ENCODE measurements around the gene BMPR1B. TPM values are rescaled to one million over a fixed set of nuclear protein-coding genes. Genes with fewer than 3 reads are reported as not detected.

The BMPR1B gene
- polyA plus RNA-seq, 3 donors from 2014 or later, result not detected

DNA sequence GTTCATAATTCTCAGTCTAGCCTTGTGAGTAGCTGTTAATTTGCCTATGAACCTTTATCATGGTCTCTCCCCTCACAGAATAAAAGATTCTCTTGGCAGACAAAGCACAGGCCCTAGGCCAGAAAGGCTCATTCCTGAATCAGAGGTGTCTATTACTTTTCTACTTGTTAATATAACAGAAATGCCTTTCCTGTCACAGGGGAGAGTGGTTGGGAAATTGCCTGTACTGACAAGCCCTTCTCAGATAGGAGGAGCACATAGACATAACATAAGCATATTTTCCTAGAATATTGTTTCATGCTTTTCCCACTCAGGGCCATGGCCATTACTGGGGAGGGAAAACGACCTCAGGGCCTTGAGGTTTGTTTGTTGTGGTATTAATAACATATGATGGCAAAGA, 308.3 kb downstream of the BMPR1B start:
- peaks cover 0 to 3% (median 0%) of the 10 kb centered on the region in 3 donors for H3K27me3 Mint-ChIP-seq (ENCODE audit: low read depth in 3 of 3)

DNA sequence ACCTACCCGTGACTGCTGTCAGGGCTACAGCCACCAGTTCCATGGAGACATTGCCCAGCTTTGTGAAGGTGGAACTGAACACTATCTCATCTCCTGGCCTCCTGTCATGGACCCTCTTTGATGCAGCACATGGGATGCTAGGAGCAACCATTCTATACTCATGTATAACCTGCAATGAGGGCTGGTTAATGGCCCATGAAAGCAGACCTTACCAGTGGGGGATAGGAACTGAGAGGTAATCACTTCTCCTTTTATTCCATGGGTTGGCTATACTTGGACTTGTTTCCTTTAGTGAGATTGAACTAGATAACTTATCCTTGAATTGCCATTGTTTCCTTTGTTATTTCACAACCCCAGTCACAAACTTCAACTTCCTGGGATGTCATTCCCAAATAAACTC, 310.6 kb downstream of the BMPR1B start:
- Mint-ChIP-seq H3K36me3 (no peaks in the 10 kb centered on the region), H3K27me3 (ENCODE audit: low read depth in 3 of 3) (peaks cover 0 to 3% (median 0%) of the 10 kb centered on the region in 3 donors), H3K27ac (peak overlapping the region; percentile 24 to 85 (median 52)), H3K4me3 (peak overlapping the region in 3 of 5 donors; percentile 19 to 44 (median 38)), H3K4me1 (peaks cover 26 to 33% of the 10 kb centered on the region in 2 donors), H3K9me3 (peaks cover 0 to 6% (median 0%) of the 10 kb centered on the region in 6 donors)
- DNase-seq, result no peak

More for the DNA sequence above, 308.3 kb downstream of the BMPR1B start:
- H3K27ac Mint-ChIP-seq, result no peak overlapping the region
- H3K36me3 Mint-ChIP-seq, result no peaks in the 10 kb centered on the region
- DNase-seq, result no peak
- H3K4me1 Mint-ChIP-seq, result peaks cover 27 to 33% of the 10 kb centered on the region in 2 donors
- H3K4me3 Mint-ChIP-seq, result no peak overlapping the region
- H3K9me3 Mint-ChIP-seq, result peaks cover 0 to 3% (median 0%) of the 10 kb centered on the region in 6 donors

DNA sequence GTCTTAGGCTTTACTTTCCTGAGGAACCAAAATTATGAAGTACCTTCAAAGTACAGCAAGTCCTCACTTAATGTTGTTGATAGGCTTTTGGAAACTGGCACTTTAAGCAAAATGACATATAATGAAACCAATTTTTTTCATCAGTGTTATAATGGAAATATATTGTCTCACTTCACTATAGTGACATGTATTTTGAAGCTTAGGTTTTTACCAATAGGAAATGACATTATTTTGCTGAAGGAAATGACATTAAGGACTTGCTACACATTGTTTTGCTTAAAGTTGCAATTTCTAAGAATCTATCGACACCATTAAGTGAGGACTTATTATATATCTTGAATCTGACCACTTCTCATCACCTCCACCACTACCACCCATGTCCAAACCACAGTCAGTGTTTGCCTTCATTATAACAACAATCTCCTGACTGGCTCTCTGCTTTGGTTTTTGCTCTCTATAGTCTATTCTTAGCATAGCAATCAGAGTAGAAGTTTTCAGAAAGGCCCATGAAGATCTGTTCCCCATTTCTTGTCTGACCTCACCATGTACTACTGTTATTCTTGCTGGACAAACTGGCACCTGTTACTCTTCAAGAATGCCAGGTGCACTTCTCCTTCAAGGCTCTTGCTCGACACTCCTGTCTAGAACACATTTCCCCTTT, 311.2 kb downstream of the BMPR1B start:
- Mint-ChIP-seq H3K9me3 (peaks cover 0 to 6% (median 0%) of the 10 kb centered on the region in 6 donors), H3K4me1 (peaks cover 26 to 33% of the 10 kb centered on the region in 2 donors), H3K4me3 (peak overlapping the region in 4 of 5 donors; percentile 13 to 69 (median 41)), H3K36me3 (no peaks in the 10 kb centered on the region), H3K27ac (peak overlapping the region; percentile 31 to 85 (median 53)), H3K27me3 (ENCODE audit: low read depth in 3 of 3) (peaks cover 0 to 3% (median 0%) of the 10 kb centered on the region in 3 donors)
- DNase-seq, result peak; percentile 28 to 44 (median 42)

DNA sequence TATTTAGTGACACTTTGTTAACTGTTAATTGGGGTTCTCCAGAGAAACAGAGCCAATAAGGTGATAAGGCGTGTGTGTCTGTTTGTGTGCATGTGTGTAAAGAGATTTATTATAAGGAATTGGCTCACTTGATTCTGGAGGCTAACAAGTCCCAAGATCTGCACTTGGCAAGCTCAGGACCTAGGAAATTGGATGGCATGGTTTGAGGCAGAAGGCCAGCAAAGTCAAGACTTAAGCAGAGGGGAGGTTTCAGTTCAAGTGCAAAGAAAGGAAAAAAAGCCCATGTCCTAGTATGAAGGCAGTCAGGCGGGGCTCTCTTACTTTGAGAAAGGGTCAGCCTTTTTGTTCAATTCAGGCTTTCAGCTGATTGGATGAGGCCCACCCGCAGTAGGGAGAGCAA, 314.1 kb downstream of the BMPR1B start:
- Mint-ChIP-seq H3K27me3 (ENCODE audit: low read depth in 3 of 3) (peaks cover 0 to 3% (median 0%) of the 10 kb centered on the region in 3 donors), H3K36me3 (no peaks in the 10 kb centered on the region), H3K4me1 (peaks cover 26 to 33% of the 10 kb centered on the region in 2 donors), H3K27ac (no peak overlapping the region), H3K4me3 (no peak overlapping the region), H3K9me3 (peaks cover 0 to 7% (median 0%) of the 10 kb centered on the region in 6 donors)
- DNase-seq, result no peak

DNA sequence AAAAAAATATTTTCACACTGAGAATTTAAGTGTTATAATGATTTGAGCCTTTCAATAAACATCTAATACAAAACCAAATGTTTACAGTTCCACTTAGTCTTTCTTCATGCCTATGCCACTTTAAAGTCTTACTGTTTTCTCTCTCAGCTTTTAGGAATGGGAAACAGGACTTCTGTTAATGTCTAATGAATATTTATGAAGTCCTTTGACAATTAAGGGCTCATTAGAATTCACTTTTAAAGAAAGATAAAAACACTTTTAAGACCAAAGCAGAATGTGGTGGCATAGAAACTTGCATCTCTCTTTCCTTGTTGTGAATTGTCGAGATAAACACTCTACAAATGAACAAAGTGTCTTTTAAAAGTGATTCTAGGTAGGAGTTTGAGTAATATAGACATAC, 315.9 kb downstream of the BMPR1B start:
- Mint-ChIP-seq H3K9me3 (peaks cover 0 to 4% (median 0%) of the 10 kb centered on the region in 6 donors), H3K4me1 (peaks cover 14 to 18% of the 10 kb centered on the region in 2 donors), H3K27me3 (ENCODE audit: low read depth in 3 of 3) (peaks cover 0 to under 1% (median 0%) of the 10 kb centered on the region in 3 donors), H3K27ac (no peak overlapping the region), H3K36me3 (no peaks in the 10 kb centered on the region), H3K4me3 (no peak overlapping the region)
- no peak for DNase-seq

DNA sequence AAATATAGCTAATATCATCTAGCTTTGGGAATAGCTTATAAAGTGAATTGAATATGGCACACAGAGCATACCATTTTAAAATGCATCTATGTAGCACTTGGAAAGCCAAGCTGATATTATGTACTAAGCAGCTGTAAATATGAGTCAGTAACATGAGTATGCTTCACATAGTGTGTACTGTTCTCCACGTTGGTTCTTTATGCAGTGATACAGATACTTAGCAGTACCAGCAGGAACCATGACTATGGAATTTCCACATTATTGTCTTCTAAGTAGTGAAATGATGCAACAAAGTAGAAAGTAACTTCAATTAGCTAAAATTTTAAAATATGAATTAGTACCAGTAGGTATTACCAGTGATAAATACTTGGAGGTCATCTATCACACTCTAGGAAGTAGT, 320.1 kb downstream of the BMPR1B start:
- H3K4me3 Mint-ChIP-seq, result no peak overlapping the region
- H3K9me3 Mint-ChIP-seq, result peaks cover 0 to 3% (median 0%) of the 10 kb centered on the region in 6 donors
- no peaks in the 10 kb centered on the region for H3K36me3 Mint-ChIP-seq
- H3K4me1 Mint-ChIP-seq, result no peaks in the 10 kb centered on the region
- no peaks in the 10 kb centered on the region for H3K27me3 Mint-ChIP-seq (ENCODE audit: low read depth in 3 of 3)
- no peak for DNase-seq
- no peak overlapping the region for H3K27ac Mint-ChIP-seq

DNA sequence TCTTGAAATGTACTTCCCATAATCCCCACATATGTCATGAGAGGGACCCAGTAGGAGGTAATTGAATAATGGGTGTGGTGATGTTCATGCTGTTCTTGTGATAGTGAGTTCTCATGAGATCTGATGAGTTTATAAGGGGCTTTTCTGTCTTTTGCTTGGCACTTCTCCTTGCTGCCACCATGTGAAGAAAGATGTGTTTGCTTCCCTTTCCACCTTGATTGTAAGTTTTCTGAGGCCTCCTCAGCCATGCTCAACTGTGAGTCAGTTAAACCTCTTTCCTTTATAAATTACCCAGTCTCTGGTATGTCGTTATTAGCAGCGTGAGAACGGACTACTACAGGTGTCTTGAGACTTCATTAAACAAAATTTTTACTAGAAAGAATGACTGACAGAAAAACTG, 323.2 kb downstream of the BMPR1B start:
- Mint-ChIP-seq H3K27ac (no peak overlapping the region), H3K36me3 (no peaks in the 10 kb centered on the region), H3K27me3 (ENCODE audit: low read depth in 3 of 3) (peaks cover 0 to 3% (median 2%) of the 10 kb centered on the region in 3 donors), H3K4me1 (peaks cover 8 to 12% of the 10 kb centered on the region in 2 donors), H3K9me3 (peaks cover 0 to 2% (median 0%) of the 10 kb centered on the region in 6 donors), H3K4me3 (no peak overlapping the region)
- no peak for DNase-seq

DNA sequence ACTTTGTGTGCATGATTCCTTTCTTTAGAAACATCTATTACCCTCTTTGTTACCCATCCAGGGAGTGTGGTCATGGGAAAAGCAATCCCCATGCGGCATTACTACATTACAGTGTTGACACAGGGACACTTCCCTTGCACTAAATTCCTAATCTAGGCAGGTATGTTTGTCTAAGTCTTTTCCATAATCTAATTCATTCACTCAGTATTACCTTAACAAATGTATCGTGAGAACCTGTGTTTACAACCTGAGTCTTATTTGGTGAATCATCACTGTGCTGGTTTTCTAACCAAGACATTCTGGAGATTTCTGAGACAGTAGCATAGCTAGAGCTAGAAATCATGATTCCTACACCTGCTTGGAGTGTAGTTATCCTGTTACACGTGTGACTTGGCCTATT, 326.8 kb downstream of the BMPR1B start:
- peaks cover 0 to 4% (median 0%) of the 10 kb centered on the region in 6 donors for H3K9me3 Mint-ChIP-seq
- no peak overlapping the region for H3K27ac Mint-ChIP-seq

DNA sequence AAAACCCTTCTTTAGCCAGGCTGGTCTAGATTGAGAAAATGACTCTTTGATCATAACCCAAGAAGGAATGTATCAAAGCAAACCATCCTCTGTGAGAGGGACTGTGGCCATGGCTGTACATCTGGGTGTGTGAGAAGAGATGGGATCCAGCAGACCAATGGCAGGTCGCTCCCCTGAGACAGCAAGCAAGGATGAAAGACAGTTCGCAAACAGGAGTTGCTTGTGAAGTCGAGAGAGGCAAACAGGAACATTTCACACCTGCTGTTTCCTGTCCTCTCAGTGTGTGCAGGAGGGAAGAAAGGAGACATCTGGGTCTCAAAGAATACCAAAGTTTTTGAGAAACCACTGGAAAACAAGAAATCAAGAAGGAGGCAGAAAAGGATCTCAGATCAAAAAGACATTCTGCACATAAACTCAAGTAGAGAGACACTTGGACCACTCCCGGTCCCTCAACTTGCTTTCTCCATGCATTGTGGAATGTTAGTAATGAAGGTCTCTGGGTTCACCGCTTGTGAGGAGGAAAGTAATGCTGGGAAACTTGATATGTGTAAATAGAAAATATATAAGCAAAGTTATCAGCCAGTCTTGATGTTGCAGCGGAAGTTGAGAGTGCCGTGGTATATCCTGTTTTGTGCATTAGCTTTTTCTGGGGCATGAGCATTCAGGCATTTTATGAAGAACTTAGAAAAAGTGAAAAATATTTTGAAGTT, 327.5 kb downstream of the BMPR1B start:
- Mint-ChIP-seq H3K4me1 (peaks cover 8 to 12% of the 10 kb centered on the region in 2 donors), H3K27ac (peak overlapping the region in 3 of 6 donors; percentile 12 to 62 (median 44)), H3K27me3 (ENCODE audit: low read depth in 3 of 3) (peaks cover 0 to 4% (median 3%) of the 10 kb centered on the region in 3 donors), H3K4me3 (peak overlapping the region in 2 of 5 donors; percentile 7 to 19), H3K36me3 (peaks cover 0 to 4% (median 0%) of the 10 kb centered on the region in 3 donors), H3K9me3 (peaks cover 0 to 4% (median 0%) of the 10 kb centered on the region in 6 donors)
- DNase-seq, result no peak

More for the DNA sequence above, 326.8 kb downstream of the BMPR1B start:
- H3K4me3 Mint-ChIP-seq, result no peak overlapping the region
- no peak for DNase-seq
- peaks cover 0 to 4% (median 0%) of the 10 kb centered on the region in 3 donors for H3K36me3 Mint-ChIP-seq
- peaks cover 8 to 12% of the 10 kb centered on the region in 2 donors for H3K4me1 Mint-ChIP-seq
- H3K27me3 Mint-ChIP-seq (ENCODE audit: low read depth in 3 of 3), result peaks cover 0 to 4% (median 3%) of the 10 kb centered on the region in 3 donors

DNA sequence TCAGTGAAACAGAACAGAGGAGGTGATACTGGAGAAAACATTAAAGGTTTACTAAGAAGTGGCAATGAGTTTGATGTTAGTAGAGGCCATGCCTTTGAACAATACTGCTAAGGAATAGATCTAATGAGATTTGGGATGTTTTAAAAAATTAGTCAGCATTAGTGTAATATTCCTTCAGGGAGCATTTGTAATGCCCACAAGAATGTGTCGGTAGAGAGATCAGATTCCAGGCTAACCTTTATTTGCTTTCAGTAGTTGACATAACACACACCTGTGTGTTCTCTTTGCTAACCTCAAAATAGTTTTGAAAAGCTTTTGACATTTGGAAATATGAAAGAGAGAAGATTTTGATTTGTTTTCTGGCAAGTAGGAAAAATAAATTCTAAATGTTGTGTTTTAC, 328.8 kb downstream of the BMPR1B start:
- peaks cover 0 to 4% (median 0%) of the 10 kb centered on the region in 3 donors for H3K36me3 Mint-ChIP-seq
- no peak for DNase-seq
- no peak overlapping the region for H3K4me3 Mint-ChIP-seq
- H3K27ac Mint-ChIP-seq, result no peak overlapping the region
- H3K27me3 Mint-ChIP-seq (ENCODE audit: low read depth in 3 of 3), result peaks cover 3 to 4% (median 4%) of the 10 kb centered on the region in 3 donors
- H3K9me3 Mint-ChIP-seq, result peaks cover 0 to 4% (median 0%) of the 10 kb centered on the region in 6 donors
- peaks cover 8 to 12% of the 10 kb centered on the region in 2 donors for H3K4me1 Mint-ChIP-seq

DNA sequence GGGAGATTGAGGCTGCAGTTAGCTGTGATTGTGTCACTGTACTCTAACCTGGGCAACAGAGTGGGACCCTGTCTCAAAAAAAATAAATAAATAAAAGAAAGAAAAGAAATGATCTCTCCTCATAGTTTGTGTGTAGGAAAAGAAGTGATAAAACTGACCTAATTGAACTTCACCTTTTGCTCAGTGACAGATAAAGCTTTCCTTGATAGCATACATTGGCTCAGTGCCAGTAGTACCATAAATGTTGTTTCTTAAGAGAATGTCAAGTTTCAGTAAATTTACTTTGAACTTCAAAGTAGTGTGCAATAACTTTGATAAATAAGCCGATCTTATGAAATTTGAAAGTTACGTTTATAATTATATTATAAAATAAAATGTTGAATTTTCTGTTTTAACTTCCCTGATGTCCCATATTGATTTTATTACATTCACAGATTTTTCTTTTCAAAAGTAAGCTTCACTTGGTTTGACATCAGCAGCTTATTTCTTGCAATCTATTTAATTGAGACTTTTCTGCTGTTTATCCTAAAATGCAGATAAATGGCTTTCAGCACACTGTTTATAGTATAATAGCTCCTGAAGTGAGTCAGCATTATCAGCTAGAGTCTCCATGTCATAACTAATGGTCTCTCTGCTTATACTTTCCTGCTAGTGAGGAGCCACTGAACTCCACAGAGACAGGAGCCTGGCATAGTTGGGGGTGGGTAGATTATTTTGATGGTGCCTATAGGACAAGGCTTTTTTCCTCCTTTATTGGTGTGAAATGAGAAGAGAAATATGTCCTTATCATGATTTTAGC, 330.1 kb downstream of the BMPR1B start:
- peaks cover 11 to 12% of the 10 kb centered on the region in 2 donors for H3K4me1 Mint-ChIP-seq
- H3K9me3 Mint-ChIP-seq, result peaks cover 0 to 4% (median 0%) of the 10 kb centered on the region in 6 donors
- no peak overlapping the region for H3K4me3 Mint-ChIP-seq
- H3K27ac Mint-ChIP-seq, result no peak overlapping the region
- H3K36me3 Mint-ChIP-seq, result peaks cover 0 to 4% (median 0%) of the 10 kb centered on the region in 3 donors
- no peak for DNase-seq
- H3K27me3 Mint-ChIP-seq (ENCODE audit: low read depth in 3 of 3), result peaks cover 3 to 4% (median 4%) of the 10 kb centered on the region in 3 donors

DNA sequence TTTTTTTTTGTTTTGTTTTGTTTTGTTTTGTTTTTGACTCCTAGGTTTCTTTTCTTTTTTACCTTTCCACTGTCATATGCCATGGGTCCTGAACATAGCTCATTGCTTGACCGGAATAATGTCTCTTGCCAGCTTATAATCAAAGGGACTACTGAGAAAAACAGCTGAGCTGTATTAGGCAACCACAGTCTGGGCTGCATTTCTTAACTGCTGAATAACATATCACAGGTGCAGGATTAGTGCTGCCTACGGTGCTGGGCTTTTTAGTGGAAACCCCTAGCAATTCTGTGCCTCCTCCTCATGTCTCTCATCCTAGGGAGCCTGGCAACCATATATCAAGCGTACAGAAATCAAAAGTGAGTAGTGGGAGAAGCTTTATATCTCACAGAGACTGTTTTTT, 333.5 kb downstream of the BMPR1B start:
- DNase-seq, result no peak
- Mint-ChIP-seq H3K9me3 (peaks cover 0 to 4% (median 0%) of the 10 kb centered on the region in 6 donors), H3K4me3 (no peak overlapping the region), H3K27ac (no peak overlapping the region), H3K36me3 (peaks cover 0 to 4% (median 0%) of the 10 kb centered on the region in 3 donors), H3K4me1 (peaks cover 0 to 3% of the 10 kb centered on the region in 2 donors), H3K27me3 (ENCODE audit: low read depth in 3 of 3) (peaks cover 0 to 4% (median 2%) of the 10 kb centered on the region in 3 donors)

DNA sequence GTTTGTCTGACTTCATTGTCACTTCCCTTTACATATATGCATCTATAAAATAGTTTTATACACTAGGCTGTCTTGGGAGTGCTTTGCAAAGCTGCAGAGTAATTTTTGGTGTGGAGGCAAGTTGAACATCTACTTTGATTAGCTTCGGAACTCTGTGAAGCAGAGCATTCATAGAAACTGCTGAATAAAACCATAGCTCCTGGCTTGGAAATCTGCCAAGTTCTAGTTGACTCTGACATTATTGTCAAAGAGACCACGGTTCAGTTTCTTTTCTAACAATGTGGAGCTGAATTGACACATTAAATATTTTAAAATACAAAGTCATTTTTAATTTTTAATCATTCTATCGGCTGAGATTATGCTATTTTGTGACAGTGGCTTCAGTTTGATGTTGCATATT, 335.0 kb downstream of the BMPR1B start:
- Mint-ChIP-seq H3K27ac (no peak overlapping the region), H3K36me3 (no peaks in the 10 kb centered on the region), H3K27me3 (ENCODE audit: low read depth in 3 of 3) (peaks cover 0 to 4% (median 2%) of the 10 kb centered on the region in 3 donors), H3K4me1 (peaks cover 0 to 3% of the 10 kb centered on the region in 2 donors), H3K9me3 (no peaks in the 10 kb centered on the region), H3K4me3 (no peak overlapping the region)
- DNase-seq, result no peak
